Stomach (tissue), 9 donors: Measurements from ENCODE around the gene DCBLD1. TPM values are rescaled to one million over a fixed set of nuclear protein-coding genes. Genes with fewer than 3 reads are reported as not detected.

Experiments
- DNase-seq, 2 donors: peaks; one replicate each; pipeline versions ENCODE4 v3.0.0 to v3.0.0-alpha.2; 2013 to 2019
- H3K27ac ChIP-seq, 5 donors: fragments of 200-600 bp in 4 of 5; sonication (generic) in 4 of 5; one replicate each; pipeline ENCODE4 v1.5.1; 2013 to 2019; ENCODE audit warnings: mild to moderate bottlenecking in 1 of 5, moderate library complexity in 1 of 5
- H3K27me3 ChIP-seq, 3 donors: fragments of 200-600 bp; sonication (generic); one replicate each; pipeline ENCODE4 v1.5.1; 2017 to 2019; ENCODE audit warnings: mixed run types in 1 of 3
- H3K36me3 ChIP-seq, 4 donors: fragments of 200-600 bp; sonication (generic); 1 replicate in 3 of 4; 2 replicates in 1 of 4; pipeline ENCODE4 v1.5.1; 2016 to 2019
- H3K4me1 ChIP-seq, 4 donors: fragments of 200-600 bp; sonication (generic); one replicate each; pipeline ENCODE4 v1.5.1; 2016 to 2019
- H3K4me3 ChIP-seq, 4 donors: fragments of 200-600 bp; sonication (generic) in 3 of 4; one replicate each; pipeline ENCODE4 v1.5.1; 2016 to 2019; ENCODE audit warnings: mild to moderate bottlenecking in 1 of 4
- H3K9me3 ChIP-seq, 4 donors: fragments of 200-600 bp; sonication (generic); one replicate each; pipeline ENCODE4 v1.5.1; 2016 to 2019
- CTCF ChIP-seq, 7 experiments: fragments of 450-650 bp in 4 of 7; fragments of 200-600 bp in 3 of 7; sonication (generic) in 3 of 7; IDR thresholded peaks; one replicate each; pipeline ENCODE4 v1.5.1; 2016 to 2019; ENCODE audit warnings: antibody characterized with exemption in 7 of 7, control low read depth in 2 of 7, mild to moderate bottlenecking in 1 of 7
- EP300 ChIP-seq: sonication (generic); formaldehyde crosslinking; IDR thresholded peaks from one replicate; pipeline ENCODE4 v1.6.1; 2017; ENCODE audit warnings: antibody characterized with exemption
- POLR2A ChIP-seq, 4 donors: fragments of 450-650 bp; IDR thresholded peaks; one replicate each; pipeline ENCODE4 v1.6.1; 2016; ENCODE audit warnings: antibody characterized with exemption in 4 of 4, control low read depth in 2 of 4, mild to moderate bottlenecking in 1 of 4, moderate library complexity in 1 of 4
- POLR2AphosphoS5 ChIP-seq, 3 donors: sonication (generic); formaldehyde crosslinking; IDR thresholded peaks; one replicate each; pipeline ENCODE4 v1.6.1; 2016; ENCODE audit warnings: antibody characterized with exemption in 3 of 3
- WGBS, 5 donors: extraction: QIAGEN DNeasy Blood & Tissue Kit in 3 of 5; methylation state at CpG; one replicate each; pipeline versions ENCODE4 v1.1.5 to v1.1.7; 2013 to 2018; 5-methylcytosine and 5-hydroxymethylcytosine counted together
- intact Hi-C: fragments of 100-400 bp; cut with DNase I; formaldehyde crosslinking; loops from one replicate; pipeline ENCODE4 v1.15.1; 2023; ENCODE audit warnings: low total_unique reads
- polyA plus RNA-seq, 3 donors: library from polyadenylated mRNA; stranded (reverse); fragments of 200-250 nt; gene quantifications; one replicate each; pipeline ENCODE4 v1.2.3, GENCODE V29; 2013
- total RNA-seq, 5 donors: library from RNA; depleted of rRNA; stranded (reverse); fragments of >200 nt; gene quantifications; one replicate each; pipeline versions ENCODE4 v1.1.0 to v1.2.3, GENCODE V29; 2014 to 2016
- donor health status: healthy with polysubstance abuse.
- donor health status: Bipolar disorder and iron deficiency.
- donor health status: healthy.

The DCBLD1 gene
- total and polyA plus RNA-seq, 8 donors: 3.4 to 28.5 (median 9.1) TPM

- H3K27ac ChIP-seq: no peak overlapping the region
- no peak for TF ChIP-seq POLR2AphosphoS5 (IDR thresholded peaks at IDR 0.05)
- no peak for TF ChIP-seq POLR2A (IDR thresholded peaks at IDR 0.05)
- TF ChIP-seq EP300: no peak
- no peak for TF ChIP-seq CTCF (IDR thresholded peaks at IDR 0.05)
- no peak for DNase-seq
- H3K9me3 ChIP-seq: no peaks in the 10 kb centered on the region
- no peak overlapping the region for H3K4me3 ChIP-seq
- H3K4me1 ChIP-seq: peaks cover 0 to 10% (median 0%) of the 10 kb centered on the region in 4 donors
- 68 to 85% (median 77%) methylated on average over 4 of the region's 4 CpGs for WGBS, 5 donors
- H3K27me3 ChIP-seq: no peaks in the 10 kb centered on the region
- intact Hi-C loops: no loop called here
- H3K36me3 ChIP-seq: peaks cover 0 to 38% (median 27%) of the 10 kb centered on the region in 4 donors
These were observed 76.3 kb downstream of the DCBLD1 start for GRCh38 chr6:117558818-117559217.

GRCh38 chr6:117559299-117559698, 76.8 kb downstream of the DCBLD1 start:
- H3K36me3 ChIP-seq: peaks cover 0 to 42% (median 32%) of the 10 kb centered on the region in 4 donors
- DNase-seq: no peak
- intact Hi-C loops: no loop called here
- H3K4me3 ChIP-seq: no peak overlapping the region
- TF ChIP-seq POLR2AphosphoS5 (IDR thresholded peaks at IDR 0.05) (no peak), CTCF (IDR thresholded peaks at IDR 0.05) (no peak), POLR2A (IDR thresholded peaks at IDR 0.05) (no peak)
- H3K4me1 ChIP-seq: peaks cover 0 to 10% (median 0%) of the 10 kb centered on the region in 4 donors
- H3K27ac ChIP-seq: no peak overlapping the region
- WGBS, 5 donors: 70 to 81% (median 77%) methylated on average over 4 of the region's 4 CpGs
- no peaks in the 10 kb centered on the region for H3K27me3 ChIP-seq
- no peaks in the 10 kb centered on the region for H3K9me3 ChIP-seq

GRCh38 chr6:117561128-117561527, 78.7 kb downstream of the DCBLD1 start:
- no peak for DNase-seq
- WGBS, 5 donors: 74 to 85% (median 82%) methylated on average over 3 of the region's 3 CpGs
- intact Hi-C loops: no loop called here
- Histone ChIP-seq H3K27ac (no peak overlapping the region), H3K9me3 (no peaks in the 10 kb centered on the region), H3K27me3 (no peaks in the 10 kb centered on the region), H3K4me1 (peaks cover 0 to under 1% (median 0%) of the 10 kb centered on the region in 4 donors), H3K4me3 (no peak overlapping the region), H3K36me3 (peaks cover 8 to 61% (median 47%) of the 10 kb centered on the region in 4 donors)
- TF ChIP-seq POLR2AphosphoS5 (IDR thresholded peaks at IDR 0.05): no peak
- TF ChIP-seq EP300: no peak
- no peak for TF ChIP-seq CTCF (IDR thresholded peaks at IDR 0.05)

GRCh38 chr6:117564681-117565080, 82.2 kb downstream of the DCBLD1 start:
- Histone ChIP-seq H3K4me3 (no peak overlapping the region), H3K27me3 (no peaks in the 10 kb centered on the region), H3K9me3 (no peaks in the 10 kb centered on the region), H3K4me1 (no peaks in the 10 kb centered on the region), H3K27ac (no peak overlapping the region), H3K36me3 (peaks cover 23 to 90% (median 81%) of the 10 kb centered on the region in 4 donors)
- intact Hi-C loops: no loop called here
- 81 to 92% (median 84%) methylated on average over 1 of the region's 1 CpG for WGBS, 5 donors
- TF ChIP-seq EP300: no peak
- no peak for TF ChIP-seq POLR2A (IDR thresholded peaks at IDR 0.05)
- TF ChIP-seq POLR2AphosphoS5 (IDR thresholded peaks at IDR 0.05): no peak
- no peak for TF ChIP-seq CTCF (IDR thresholded peaks at IDR 0.05)
- no peak for DNase-seq
